ENCODE measurements around the gene SIX5.
"Not testable (repeated sequence)": the region's sequence is repeated elsewhere in the genome, so short reads cannot be mapped to it uniquely, and the experiment has no call there.

SIX5 gene

DNA sequence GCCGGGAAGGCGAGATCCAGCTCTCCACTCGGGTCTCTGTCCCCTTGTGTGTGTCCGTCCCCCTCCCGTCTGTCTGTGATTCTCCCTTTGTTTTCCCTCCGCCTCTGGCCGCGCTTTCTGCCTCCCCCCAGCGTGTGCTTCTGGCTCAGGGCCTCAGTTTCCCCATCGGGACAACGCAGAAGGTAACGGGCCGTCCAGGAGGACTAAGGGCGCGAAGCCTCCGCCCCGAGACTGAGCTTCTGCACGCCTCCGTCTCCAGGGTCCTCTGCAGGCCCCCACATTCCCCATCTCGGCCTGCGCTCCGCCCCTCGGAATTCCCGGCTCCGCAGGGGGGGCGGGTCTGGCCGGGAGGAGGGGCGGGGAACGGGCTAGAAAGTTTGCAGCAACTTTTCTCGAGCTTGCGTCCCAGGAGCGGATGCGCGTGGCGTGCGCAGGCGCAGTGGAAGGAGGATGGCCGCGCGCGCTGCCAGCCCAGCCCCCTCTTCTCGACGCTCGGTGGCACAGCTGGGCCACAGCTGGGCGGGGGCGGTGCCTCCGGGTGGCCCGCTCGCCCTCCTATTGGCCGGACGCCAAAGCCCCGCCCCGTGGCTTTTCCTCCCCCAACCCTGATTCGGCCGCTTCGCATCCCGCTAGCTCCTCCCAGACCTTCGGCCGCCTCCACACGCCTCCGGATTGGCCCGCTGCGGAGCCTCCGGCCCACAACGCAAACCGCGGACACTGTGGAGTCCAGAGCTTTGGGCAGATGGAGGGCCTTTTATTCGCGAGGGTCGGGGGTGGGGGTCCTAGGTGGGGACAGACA, at the start of gene SIX5:
Gene SIX5, minus strand, starts transcription at position 269 of the 799 bp plus-strand sequence. CDS start 408 bp downstream, outside the sequence.
- DNase-seq, result peak; percentile 69

DNA sequence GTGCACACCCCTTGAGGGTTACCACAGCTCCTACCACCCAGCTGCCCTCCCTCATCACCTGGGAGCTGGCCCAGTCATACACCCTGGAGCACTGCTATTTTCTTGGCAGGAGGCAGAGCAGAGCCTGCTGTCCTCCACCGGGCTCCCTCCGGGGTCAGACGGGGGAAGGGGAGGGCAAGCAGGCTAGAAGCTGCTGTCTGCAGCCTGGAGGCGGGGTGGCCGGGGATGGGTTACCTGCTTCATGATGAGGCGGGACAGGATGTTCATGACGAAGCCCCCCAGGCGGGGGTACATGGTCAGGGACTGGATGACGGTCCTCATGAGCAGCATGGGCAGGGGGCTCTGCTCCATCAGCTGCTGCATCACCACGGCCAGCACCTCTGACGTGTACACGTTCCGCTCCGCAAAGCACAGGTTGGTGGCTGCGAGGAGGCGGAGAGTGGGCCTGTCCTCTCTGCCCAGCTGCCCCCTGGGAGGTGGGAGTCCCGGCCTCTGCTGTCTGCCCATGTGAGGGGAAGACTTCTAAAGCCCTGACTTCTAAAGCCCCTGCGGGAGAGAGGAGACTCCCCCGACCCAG, 48.8 kb upstream of the SIX5 start:
- DNase-seq, result no peak

DNA sequence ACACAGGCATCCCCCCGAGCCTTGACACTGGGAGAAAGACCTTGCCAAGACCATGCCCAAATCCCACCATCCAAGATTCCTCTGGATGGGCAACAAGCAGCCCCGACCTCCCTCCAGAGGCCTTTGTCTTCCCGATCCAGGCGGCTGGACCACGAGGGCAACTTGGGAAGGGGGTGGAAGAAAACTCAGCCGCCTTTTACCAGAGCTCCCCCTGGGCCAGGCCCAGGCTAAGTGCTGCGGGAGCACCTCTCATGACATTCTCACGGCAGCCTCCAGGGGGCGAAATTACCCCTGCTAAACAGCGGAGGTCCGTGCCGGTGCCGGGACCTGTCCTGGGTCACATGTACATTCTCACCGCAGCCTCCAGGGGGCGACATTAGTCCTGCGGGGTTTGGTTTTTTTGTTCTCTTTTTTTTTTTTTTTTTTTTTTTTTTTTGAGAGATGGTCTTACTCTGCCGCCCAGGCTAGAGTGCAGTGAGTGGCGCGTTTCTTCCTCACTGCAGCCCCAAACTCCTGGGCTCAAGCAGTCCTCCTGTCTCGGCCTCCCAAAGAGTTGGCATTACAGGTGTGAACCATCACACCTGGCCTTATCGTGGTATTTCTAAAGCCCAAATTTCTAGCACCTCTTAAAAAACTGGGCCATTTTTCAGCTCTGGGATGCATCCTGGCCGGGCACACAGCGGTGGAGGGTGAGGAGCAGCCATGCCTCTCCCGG, 48.1 kb upstream of the SIX5 start:
- DNase-seq, result no peak

DNA sequence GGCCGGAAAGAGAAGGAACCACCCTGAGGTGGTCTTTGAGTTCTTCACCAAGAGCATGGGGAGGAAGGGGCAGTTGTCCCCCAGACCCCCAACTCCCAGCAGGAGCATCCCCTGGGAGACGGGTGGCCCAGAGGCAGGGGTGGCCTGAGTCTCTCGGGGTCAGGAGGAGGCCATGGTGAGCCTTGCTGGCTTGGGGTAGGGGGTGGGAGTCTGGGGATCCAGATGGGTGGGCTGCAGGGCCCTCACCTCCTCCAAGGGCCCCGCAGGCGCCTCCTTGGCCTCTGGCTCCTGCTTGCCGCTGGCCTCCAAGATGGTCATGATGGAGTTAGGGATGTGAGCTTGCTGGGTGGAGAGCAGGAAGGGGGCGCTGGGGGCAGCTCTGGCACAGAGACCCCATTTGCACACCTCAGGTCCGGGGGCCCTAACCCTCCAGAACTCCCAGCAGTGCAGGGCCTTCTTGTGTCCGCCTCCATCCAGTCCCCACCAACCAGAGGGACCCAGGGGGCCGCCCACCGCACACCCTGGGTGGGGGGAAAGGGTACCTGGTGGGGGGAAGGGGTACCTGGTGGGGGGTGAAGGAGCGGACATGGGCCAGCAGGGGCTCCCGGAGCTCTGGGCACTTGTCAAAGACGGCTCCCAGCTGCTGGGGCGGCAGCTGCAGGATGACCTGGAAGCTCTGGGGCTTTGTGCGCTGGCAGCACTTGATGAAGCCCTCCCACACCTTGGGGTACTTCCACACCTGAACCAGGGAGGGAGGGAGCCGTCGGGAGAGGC, 47.4 kb upstream of the SIX5 start:
- no peak for DNase-seq

DNA sequence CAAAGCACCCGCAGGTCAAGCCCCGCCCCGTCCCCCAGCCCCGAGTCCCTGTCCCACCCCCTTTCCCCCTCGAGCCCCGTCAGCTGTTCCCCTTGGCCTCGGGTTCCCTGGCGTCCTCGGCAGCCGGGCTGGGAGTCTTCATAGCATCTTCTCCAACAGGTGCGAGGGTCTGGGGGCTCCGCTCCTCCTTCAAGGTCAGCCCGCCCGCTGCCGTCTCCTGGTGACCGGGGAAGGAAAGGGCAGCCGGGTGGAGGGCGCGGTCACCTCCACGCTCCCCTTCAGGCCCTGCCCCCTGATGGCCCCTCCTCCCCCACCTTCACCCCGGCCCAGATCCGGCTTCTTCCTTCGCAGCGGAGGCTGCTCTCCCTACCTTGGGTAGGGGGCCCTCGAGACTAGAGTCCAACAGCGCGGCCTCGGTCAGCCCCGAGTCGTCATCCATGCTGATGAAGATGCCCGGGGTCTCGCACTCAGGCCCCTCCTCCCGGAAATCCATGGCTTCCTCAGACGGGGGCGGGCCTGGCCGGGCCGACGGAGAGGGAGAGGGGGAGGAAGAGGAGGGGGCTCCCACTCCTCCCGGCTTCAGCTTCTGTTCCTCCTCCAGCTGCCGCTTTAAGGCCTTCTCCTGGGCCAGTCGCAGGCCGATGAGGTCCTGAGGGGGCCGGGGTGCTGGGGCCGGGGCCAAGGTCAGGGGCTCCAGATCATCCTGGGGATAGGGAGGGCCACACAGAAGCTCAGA, 46.6 kb upstream of the SIX5 start:
- DNase-seq, result no peak

DNA sequence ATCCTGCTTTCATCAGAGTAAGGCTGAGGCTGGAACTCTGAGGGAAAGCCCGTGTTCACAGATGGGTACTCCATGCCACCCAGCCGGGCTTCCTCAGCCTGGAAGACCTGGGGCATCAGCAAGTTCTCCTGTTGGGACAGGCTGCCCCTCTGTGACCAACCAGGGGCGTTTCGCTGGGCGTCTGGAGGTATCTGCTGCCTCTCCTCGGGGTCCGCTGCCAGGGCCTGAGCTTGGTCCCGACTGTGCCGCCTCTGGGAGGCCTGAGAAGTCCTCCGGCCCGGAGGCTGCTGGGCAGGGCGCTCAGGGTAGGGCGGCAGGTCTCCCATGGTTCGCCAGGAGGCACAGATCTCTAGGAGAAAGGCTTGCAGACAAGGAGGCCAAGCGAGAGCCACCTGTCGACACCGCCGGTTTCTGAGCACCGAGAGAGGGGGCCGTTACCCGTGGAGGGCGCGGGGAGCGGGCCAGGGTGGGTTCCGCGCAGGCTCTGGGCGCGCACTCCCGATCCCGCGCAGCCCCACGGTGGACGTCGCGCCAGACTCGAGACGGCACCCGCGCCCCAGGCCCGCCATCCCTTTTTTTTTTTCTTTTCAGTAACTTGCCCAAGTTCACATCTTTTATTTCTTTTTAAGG, 45.9 kb upstream of the SIX5 start, which contains the start of gene RSPH6A:
Gene RSPH6A, minus strand, starts transcription at position 458 of the 630 bp plus-strand sequence. Its CDS starts 132 bp downstream, at position 326.
- DNase-seq, result no peak

DNA sequence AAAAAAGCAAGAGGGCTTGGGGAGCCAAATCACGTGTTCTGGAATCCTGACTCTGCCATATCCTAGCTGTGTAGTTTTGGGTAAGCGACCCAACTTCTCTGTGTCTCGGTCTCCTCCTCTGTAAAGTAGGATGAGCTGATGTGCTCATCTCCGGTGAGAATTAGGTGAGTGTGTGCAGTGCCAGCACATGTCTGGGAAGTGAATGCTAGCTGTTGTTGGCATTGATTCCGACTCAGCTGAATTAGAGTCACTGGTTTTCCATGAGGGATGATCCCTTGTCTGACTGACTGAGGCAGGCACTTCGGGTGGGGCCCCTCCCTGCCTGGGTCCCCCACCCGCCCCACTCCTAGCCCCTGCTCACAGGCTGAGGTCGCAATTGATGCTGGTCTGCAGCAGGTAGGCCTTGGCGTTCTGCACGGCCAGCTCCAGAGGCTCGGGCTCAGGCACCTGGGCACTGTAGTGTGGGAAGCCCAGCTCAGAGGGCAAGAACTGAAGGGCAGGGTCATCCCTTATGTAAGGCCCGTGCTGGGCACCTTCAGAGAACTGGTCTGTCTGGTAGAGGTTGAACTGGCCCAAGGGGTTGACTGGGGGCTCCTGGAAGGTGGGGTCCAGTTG, 45.2 kb upstream of the SIX5 start:
- no peak for DNase-seq

DNA sequence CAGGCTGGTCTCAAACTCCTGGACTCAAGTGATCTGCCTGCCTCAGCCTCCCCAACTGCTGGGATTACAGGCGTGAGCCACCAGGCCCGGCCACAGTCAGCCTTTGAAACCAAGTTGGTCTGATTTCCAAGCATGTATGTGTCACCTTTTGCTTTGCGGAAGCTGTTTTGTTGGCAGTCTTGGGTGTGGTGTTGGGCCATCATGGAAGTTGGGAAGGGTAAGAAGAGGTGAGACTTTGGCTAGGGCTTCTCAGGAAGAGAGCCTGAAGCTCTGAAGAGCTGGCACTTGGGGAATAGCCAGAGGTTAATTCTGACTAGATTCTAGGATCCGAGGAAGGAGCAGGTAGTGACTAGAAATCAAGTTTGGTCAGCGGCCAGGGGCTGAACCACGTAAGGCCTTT, 43.2 kb upstream of the SIX5 start:
- DNase-seq, result no peak

DNA sequence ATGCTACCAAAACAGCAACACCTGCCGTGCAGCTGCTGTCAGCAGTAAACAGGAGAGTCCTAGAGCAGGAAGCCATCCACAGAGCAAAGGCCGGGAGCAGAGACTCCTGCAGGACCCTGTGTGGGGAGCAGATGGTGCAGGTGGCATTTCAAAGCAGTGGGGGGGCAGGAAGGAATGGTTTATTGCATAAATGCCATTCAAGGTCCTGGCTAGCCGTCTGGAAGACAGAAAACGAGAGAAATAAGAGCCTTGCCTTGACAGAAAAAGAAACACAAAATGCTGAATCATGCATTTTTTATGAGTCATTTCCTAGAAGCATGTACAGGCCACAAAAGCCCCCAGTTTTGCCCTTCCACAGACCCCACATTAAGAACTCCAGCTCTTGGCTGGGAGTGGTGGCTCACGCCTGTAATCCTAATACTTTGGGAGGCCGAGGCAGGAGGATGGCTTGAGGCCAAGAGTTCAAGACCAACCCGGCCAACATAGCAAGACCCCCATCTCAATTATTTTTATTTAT, 40.6 kb upstream of the SIX5 start:
- DNase-seq, result no peak

DNA sequence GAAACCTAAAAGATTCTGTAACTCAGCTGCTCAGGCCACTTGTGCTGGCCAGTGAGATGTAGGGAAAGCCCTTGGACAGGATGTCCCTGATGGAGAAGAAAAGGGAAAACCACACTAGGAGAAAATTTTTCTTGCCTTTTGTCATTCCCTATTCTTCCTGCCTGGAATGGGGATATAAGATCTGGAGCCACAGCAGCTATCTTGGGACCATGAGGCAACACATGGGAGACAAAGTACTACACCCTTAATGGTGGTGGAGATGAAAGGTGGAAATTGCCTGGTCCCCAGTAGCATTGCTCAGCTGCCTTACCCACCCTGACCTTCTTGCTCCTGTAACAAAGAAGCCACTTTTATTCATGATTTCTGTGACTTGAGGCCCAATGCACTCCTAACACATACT, 36.7 kb upstream of the SIX5 start:
- no peak for DNase-seq

DNA sequence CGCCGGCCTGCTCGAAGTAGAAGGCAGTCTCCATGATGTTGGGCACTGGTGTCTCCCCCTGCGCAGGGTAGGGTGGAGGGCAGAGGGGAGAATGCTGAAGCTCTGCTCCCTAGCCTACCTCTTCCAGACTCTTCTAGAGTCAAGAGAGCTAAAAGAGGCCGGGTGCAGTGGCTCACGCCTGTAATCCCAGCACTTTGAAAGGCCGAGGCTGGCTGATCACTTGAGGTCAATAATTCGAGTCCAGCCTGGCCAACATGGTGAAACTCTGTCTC, 35.8 kb upstream of the SIX5 start:
- DNase-seq, result no peak

DNA sequence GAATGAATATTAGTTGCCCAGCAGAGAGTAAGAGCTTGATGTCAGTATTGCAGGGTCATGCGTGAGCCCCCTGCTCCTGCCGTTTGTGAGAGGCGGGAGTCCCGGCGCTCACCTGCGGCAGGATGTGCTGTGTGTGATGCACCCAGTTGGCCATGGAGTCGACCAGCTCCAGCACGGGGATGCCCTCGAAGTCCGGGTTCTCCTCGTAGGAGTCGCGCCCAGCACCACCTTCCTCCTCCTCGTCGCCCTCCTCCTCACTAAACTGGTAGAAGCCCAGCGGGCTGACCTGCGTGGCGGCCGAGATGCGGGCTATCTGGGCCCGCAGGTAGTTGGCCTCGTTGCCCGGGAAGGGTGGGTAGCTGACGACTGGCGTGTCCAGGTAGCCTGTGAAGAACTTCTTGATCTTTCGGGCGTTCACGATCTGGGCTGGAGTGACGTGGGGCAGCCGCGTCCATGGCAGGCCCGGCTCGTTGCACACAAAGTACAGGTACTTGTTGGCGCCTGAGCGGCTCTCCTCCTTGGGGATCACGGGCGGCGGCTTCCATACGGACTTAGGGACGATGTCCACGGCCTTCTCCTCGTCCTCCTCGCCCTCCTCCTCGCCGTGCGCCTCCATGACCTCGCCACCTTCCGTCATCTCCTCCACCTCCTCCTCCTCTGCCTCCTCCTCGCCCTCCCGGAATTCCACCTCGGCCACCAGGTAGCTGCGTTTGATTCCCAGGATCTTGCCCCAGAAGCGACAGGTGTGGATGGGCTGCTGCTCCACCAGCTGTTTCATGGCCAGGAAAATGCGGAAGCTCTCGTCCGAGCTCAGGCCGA, 35.3 kb upstream of the SIX5 start:
- no peak for DNase-seq

DNA sequence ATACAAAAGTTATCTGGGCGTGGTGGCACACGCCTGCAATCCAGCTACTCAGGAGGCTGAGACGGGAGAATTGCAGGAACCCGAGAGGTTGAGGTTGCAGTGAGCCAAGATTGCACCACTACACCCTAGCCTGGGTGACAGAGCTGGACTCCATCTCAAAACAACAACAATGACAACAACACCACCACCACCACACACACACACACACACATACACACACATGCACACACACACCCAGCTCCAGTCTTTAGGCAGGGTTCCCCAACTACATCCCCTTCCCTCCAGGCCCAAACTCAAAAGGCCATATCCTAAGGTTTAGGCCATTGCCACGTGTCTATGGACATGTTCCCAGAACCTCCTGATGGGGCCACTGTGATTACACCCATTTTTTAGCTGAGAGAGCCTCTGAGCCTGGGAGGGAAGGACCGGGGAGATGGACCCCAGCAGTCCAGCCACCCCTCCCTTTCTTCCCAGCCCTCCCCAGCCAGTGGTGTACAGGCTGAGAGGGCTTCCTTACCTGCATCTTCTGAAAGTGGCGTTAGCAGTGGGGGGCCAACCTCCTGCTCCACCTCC, 32.6 kb upstream of the SIX5 start:
- DNase-seq, result no peak

DNA sequence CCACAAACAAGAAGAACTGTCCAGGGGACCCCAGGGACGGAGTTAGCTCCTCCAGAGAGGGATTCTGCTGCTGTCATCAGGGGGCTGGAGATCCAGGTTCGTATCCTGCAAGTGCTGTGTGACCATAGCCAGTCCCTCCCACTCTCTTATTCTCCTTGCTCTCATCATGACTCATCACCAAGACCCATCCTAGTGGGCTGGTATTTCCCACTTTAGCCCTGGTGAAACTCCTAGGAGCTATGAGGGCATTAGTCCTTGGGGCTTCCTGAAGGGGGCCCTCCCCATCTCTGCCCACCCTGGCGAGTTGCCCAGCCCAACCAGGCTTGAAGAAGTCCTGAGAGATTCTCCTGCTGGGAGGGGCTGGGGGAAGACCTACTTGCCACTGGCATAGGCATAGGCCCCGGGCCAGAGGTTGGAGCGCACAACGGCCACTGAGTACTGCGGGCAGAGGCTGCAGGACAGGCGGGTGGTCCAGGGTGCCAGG, 31.1 kb upstream of the SIX5 start:
- no peak for DNase-seq

DNA sequence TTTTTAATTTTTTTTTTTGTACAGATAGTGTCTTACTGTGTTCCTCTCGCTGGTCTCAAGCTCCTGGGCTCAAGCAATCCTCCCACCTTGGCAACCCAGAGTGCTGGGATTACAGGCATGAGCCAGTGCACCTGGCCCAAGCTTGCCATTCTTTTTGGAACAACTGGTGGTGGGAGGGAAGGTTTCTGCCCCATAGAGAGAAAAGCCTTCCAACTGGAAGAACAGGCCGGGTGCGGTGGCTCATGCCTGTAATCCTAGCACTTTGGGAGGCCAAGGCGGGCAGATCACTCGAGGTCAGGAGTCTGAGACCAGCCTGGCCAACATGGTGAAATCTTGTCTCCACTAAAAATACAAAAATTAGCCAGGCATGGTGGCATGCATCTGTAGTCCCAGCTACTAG, 30.5 kb upstream of the SIX5 start:
- not testable (repeated sequence) for DNase-seq

DNA sequence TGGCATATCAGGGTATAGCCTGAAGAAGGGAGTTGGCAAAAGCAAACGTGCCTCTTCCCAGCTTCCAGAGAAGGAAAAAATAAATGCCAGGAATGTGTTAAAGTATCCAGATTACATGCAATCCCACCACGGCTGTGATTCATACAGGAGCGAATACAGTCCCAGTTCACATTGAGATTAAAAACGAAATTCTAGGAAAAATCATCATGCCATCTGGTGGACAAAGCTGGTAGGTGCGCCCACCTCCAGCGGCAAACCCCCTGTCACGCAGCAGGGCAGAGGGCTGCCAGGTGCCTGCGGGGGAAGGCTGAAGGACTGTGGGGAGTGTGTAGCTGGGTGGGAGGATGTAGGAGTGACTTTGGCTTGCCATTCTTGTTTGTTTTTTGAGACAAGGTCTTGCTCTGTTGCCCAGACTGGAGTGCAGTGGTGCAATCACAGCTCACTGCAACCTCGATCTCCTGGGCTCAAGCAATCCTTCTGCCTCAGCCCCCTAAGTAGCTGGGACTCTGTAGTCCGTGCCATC, 30.0 kb upstream of the SIX5 start:
- no peak for DNase-seq

DNA sequence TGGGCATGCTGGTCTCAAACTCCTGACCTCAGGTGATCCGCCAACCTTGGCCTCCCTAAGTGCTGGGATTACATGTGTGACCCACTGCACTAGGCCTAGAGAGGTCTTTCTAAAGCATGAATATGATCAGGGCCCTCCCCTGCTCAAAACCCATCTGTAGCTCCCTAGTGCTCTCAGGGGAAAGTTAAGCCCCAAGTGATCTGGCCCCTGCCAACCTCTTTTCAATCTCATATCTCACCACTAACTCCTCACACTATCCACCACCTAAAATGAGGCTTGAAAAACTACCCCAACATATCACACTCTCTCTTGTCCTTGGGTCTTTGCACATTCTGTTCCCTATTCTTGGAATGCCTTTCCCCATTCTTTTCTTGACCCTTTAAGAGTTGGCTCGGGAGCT, 25.6 kb upstream of the SIX5 start:
- DNase-seq, result no peak

DNA sequence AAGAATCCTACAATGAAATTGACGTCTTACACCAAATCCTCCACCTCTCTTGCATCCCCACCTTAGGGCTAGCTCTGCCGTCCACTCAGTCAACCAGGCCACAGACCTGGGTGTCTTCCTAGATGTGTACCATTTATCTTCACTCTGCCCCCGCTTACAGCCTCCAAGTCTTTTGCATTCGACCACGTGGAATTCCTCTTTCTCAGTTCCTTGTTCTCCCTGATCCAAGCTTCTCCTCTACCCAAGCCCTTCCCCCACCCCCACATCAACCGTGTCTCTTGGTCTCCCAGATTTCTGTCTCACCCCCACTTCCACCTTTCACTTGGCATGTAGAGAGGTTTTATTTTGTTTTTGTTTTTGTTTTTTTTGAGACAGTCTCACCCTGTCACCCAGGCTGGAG, 24.8 kb upstream of the SIX5 start:
- no peak for DNase-seq

DNA sequence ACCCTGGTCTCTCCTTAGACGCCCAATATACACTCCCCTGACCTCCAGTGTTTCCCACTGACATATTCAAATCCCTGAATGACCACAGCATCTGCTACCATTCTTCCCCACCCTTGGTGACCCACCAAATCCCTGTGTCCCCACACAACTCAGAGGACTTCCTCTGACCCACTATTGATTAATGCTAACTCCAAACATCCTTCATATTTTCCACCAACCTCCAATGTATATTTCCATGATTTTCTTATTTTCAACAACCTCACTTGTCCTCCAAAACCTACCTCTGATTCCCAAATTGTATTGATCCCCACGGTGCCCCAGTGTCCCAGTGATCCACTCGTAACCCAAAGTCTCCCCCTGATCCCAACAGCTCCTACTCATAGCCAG, 24.1 kb upstream of the SIX5 start:
- no peak for DNase-seq
